Activated T-helper 1 cell treated with anti-CD3 and anti-CD28 coated beads, Interleukin-2, amount 50 U/mL, for 16 hours (primary cell): Measurements from ENCODE around the gene NOS1.
"Not testable (repeated sequence)": the region's sequence is repeated elsewhere in the genome, so short reads cannot be mapped to it uniquely, and the experiment has no call there.

Experiments used
- DNase-seq, 2 donors: peaks; one replicate each; pipeline ENCODE4 v3.0.0-alpha.2; 2020; ENCODE audit warnings: low read depth in 1 of 2, low spot score in 1 of 2

Gene NOS1

GRCh38 chr12:117210266-117210918 is 151.0 kb downstream of the NOS1 start:
- no peak for DNase-seq

DNA sequence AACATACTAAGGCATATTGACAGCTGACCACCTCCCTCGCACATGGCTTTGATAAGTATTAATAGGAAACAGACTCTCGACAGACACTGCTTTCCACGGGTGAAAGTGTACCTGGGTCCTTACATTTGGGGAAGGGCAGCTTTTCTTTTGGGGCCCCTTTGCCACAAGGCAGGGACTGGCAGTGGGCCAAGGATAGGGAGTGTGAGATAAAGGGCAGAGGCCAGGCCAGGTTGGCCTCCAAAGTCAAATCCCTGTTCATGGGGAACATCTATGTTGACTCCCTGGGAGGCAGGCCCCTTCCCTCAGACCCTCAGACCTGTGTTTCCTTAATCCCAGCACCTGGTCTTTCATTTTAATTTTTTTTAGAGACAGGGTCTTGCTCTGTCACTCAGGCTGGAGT is 151.8 kb downstream of the NOS1 start:
- no peak for DNase-seq

GRCh38 chr12:117208811-117209455 is 152.5 kb downstream of the NOS1 start:
- DNase-seq, result no peak

- DNase-seq, result no peak
These were observed 153.2 kb downstream of the NOS1 start for GRCh38 chr12:117208206-117208605.

GRCh38 chr12:117207675-117208074 is 153.8 kb downstream of the NOS1 start:
- DNase-seq, result no peak

GRCh38 chr12:117202556-117202955 is 158.9 kb downstream of the NOS1 start:
- DNase-seq, result no peak

DNA sequence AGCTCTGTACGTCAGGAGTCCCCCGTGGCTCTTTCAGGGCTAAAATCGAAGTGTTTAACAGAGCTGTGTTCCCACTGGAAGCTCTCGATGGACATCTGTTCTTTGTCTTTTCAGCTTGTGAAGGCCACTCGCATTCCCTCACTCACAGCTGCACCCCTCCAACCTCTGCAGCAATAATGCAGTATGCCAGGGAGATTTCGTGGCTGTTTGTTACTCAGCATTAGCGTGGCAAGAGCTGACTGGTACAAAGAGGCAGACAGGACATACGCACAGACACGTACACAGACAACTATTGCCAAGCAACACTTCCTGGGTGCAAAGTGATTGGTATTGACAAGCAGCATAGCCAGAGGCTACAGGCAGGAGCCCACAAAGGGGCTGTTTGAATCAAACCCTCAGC is 159.4 kb downstream of the NOS1 start:
- no peak for DNase-seq

DNA sequence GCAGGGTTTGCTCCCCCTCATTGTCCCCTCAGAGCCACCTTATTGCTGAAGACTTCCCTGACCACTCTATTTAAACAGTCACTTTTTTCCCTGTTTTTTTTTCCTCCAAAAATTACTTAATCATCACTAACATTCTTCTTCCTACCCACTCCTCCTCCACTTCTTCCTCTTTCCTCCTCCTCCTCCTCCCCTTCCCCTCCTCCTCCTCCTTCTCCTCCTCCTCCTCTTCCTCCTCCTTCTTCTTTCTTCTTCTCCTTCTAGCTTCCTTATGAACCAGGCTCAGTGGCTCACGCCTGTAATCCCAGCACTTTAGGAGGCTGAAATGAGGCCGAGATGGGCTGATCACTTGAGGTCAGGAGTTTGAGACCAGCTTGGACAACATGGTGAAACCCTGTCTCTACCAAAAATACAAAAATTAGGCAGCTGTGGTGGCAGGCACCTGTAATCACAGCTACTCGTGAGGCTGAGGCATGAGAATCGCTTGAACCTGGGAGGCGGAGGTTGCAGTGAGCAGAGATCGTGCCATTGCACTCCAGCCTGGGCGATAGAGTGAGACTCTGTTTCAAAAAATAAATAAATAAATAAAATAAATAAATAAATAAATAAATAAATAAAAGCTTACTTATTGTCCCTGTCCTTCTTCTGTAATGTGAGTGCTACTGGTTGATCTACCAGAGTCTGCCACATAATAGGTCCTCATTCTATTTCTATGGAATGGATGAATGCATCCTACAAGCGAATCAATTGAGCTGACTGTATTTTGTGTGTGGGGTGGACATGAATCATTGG is 161.3 kb downstream of the NOS1 start:
- not testable (repeated sequence) for DNase-seq

- DNase-seq, result not testable (repeated sequence)
These were observed 165.1 kb downstream of the NOS1 start for GRCh38 chr12:117196334-117196733.

- not testable (repeated sequence) for DNase-seq
These were observed 166.4 kb downstream of the NOS1 start for GRCh38 chr12:117195027-117195426.

- no peak for DNase-seq
These were observed 167.5 kb downstream of the NOS1 start for GRCh38 chr12:117193903-117194302.

- not testable (repeated sequence) for DNase-seq
These were observed 168.8 kb downstream of the NOS1 start for GRCh38 chr12:117192581-117192980.

- no peak for DNase-seq
These were observed 169.4 kb downstream of the NOS1 start for GRCh38 chr12:117192057-117192456.

DNA sequence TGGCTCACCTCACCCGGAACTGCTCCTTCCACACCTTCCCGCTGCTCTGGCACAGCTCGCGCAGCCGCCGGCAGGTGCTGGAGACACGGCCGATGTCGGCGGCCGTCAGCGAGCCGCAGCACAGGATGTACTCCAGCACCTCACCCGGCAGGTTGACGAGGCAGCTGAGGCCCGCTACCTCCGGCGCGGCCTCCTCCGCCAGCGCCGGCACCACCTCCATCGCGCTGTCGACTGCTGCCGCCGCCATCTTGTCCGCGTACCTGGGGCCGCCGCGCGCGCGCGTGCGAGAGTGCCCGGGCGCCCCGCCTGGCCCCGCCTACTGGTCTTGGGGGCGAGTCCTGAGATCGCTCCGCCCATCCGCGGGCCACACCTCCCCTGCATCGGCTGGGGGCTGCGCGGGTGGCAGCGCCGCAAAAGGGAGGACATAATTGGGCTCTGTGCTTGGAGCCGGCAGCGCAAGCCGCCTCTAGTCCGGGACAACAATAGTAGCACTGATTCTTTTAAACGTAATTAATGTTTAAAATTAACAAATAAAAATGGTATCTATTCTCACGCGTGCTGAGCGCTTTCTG is 171.1 kb downstream of the NOS1 start, which contains the start of gene FBXO21:
TSS of gene FBXO21 (minus strand) at position 261 of the 572 bp plus-strand sequence. CDS start at position 247, 14 bp downstream.
- DNase-seq, result peak; percentile 90 to 94

- peak; percentile 8 to 13 for DNase-seq
These were observed 171.7 kb downstream of the NOS1 start for GRCh38 chr12:117189725-117190209.

DNA sequence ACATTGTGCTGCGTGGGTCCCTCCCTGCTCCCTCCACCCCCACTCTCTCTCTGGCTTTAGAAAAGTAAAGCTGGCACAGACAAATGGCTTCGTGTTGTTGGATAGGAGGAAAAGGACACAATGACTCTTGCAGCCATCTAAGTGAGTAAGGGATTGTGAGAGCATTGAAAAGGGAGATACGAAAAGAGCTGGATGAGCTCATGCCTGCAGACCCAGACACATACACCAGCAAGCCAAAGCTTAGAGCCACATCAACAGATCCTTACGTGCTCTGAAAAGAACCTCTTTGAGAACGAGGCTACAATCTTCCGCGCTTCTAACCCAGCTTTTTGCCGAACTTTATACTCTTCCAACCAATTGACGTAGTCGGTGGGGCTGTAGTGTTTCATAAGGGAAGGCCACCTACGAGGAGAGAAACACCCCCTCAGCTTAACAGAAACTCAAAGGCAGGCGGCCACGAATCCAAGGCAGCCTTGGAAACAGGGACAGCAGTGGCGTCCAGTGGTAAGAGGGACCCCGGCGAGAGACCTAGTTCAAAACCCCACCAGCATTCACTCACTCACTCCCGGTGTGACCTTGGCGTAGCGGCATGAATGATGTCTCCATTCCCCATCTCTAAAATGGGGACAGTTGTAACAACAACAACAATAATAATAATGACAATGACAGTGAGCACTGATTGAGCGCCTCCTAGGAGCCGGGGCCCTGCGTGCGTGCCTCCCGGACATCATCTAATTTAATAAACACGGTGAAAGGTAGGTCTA is 172.3 kb downstream of the NOS1 start:
- no peak for DNase-seq

DNA sequence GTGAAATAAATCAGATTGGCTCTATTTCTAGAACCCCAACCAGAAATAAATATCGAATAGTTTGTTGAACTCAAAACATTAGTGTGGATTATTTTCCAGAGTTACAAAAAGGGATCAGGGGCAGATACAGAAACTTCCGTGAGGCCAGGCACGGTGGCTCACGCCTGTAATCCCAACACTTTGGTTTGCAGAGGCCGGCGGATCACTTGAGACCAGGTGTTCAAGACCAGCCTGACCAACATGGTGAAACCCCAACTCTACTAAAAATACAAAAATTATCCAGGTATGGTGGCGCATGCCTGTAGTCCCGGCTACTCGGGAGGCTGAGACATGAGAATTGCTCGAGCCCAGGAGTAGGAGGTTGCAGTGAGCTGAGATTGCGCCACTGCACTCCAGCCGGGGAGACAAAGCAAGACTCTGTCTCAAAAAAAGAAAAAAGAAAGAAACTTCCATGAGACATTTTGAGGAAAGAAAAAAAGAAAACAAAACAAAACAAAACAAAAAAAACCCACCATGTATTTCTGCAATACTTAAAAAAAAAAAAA is 173.2 kb downstream of the NOS1 start:
- DNase-seq, result no peak

DNA sequence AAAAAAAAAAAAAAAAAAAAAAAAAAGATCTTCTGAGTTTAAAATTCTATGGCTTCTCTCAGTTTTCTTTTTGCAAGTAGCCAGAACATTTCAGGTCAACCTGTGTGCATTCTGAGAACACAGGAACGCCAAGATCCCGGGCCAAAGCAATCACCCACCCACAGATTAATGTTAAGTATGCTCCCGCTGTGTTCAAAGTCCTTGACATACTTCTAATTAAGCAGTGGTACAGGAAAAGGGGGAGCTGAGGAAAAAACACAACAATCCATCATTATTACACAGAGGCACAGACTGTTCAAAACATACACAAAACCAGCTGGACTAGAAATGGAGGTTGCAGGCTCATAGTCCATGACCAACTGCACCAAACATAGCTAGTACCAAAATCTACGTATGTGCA is 174.0 kb downstream of the NOS1 start:
- DNase-seq, result no peak

DNA sequence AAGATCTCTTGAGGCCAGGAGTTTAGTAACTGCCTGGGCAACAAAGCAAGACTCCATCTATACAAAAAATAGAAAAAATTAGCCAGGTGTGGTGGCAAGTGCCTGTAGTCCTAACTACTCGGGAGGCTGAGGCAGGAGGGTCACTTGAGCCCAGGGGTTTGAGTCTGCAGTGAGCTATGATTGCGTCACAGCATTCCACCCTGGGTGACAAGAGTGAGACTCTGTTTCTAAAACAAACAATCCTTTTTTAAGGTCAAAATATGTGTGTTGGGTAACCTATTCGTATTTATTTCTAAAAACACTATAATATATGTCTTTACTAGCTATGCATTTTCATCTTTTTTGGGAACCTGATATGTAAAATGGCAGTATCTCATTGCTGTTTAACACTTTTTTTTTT is 178.6 kb downstream of the NOS1 start:
- no peak for DNase-seq

DNA sequence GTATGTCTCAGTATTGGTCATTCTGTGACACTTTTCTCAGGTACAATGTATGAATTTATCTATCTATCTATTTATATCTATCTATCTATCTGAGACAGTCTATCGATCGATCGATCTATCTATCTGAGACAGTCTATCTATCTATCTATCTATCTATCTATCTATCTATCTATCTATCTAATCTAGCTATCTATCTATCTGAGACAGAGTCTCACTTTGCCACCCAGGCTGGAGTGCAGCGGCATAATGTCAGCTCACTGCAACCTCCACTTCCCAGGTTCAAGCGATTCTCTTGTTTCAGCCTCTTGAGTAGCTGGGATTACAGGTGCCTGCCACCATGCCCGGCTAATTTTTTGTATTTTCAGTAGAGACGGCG is 180.0 kb downstream of the NOS1 start:
- not testable (repeated sequence) for DNase-seq
